AG10803 (cell line): ENCODE data around the gene WDR33.

Source experiments
- DNase-seq: peaks from one replicate; pipeline ENCODE4 v3.0.0; 2010; ENCODE audit warnings: low read depth
- H3K4me3 ChIP-seq: 2 replicates; pipeline ENCODE4 v1.5.1; 2011; ENCODE audit warnings: mild to moderate bottlenecking, low read length, control low read depth
- TF ChIP-seq, protein P1 (sequence below): conservative IDR thresholded peaks from 2 replicates; pipeline ENCODE4 v1.5.1; 2011; ENCODE audit warnings: mild to moderate bottlenecking, low read length, control low read depth, inconsistent platforms

WDR33 gene

GRCh38 chr2:127726158-127726880 is 84.7 kb downstream of the WDR33 start:
- no peak overlapping the region for H3K4me3 ChIP-seq
- TF ChIP-seq, protein P1, sequence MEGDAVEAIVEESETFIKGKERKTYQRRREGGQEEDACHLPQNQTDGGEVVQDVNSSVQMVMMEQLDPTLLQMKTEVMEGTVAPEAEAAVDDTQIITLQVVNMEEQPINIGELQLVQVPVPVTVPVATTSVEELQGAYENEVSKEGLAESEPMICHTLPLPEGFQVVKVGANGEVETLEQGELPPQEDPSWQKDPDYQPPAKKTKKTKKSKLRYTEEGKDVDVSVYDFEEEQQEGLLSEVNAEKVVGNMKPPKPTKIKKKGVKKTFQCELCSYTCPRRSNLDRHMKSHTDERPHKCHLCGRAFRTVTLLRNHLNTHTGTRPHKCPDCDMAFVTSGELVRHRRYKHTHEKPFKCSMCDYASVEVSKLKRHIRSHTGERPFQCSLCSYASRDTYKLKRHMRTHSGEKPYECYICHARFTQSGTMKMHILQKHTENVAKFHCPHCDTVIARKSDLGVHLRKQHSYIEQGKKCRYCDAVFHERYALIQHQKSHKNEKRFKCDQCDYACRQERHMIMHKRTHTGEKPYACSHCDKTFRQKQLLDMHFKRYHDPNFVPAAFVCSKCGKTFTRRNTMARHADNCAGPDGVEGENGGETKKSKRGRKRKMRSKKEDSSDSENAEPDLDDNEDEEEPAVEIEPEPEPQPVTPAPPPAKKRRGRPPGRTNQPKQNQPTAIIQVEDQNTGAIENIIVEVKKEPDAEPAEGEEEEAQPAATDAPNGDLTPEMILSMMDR, result no peak
- DNase-seq, result no peak

GRCh38 chr2:127722807-127723206 is 88.2 kb downstream of the WDR33 start:
- H3K4me3 ChIP-seq, result no peak overlapping the region
- DNase-seq, result no peak
- TF ChIP-seq, protein P1, result no peak

DNA sequence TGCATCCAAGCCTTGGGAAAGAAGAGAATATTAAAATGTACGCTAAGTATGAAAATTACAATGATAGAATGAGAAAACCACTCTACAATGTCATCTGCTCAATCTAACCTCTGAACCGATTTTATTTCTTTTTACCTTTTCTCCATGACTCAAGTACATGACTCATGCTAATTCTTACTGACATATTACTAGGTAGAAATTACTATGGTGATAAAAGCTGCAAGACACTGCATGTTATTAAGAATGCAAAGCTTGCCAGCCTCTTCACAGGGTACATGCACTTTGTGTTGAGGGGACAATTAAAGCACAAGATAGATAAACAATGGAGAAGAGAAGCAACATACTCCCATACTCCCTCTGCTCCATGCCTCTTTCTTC is 89.0 kb downstream of the WDR33 start:
- TF ChIP-seq, protein P1, result no peak
- no peak overlapping the region for H3K4me3 ChIP-seq
- DNase-seq, result no peak

GRCh38 chr2:127721311-127721977 is 89.5 kb downstream of the WDR33 start:
- TF ChIP-seq, protein P1, result no peak
- peak; percentile 66 for DNase-seq
- H3K4me3 ChIP-seq, result no peak overlapping the region

DNA sequence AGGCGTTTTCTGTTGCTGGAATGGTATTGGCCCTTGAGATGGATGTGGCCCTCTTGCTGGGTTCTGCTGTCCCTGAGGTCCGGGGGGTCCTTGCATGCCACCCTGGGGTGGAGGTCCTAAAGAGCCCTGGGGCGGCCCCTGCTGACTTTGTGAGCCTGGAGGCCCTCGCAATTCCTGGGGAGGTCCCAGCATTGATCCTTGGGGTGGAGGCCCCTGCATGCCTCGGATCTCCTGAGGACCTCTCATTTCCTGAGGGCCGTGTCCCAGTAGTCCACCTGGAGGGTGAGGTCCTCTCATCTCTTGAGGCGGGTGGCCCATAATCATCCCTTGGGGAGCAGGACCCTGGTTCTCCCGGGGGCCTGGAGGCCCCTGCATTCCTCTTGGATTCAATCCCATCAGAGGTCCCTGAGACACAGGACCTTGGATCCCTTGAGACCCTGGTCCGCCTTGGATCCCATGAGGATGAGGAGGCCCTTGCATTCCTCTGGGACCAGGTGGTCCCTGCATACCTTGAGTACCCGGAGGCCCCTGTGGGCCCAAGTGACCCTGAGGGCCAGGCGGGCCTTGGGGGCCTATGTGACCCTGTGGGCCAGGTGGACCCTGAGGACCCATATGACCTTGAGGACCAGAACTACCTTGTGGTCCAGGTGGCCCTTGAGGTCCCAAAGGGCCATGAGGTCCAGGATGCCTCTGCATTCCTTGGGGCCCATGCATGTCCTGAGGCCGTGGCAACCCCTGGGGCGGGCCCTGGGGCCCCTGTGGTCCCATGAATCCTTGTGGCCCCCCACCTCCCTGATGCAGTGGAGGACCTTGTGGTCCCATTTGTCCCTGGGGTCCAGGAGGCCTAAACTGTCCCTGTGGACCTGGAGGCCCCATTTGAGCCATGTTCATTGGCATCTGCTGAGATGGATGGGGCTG is 91.4 kb downstream of the WDR33 start:
- no peak for DNase-seq
- no peak overlapping the region for H3K4me3 ChIP-seq
- TF ChIP-seq, protein P1, result no peak

DNA sequence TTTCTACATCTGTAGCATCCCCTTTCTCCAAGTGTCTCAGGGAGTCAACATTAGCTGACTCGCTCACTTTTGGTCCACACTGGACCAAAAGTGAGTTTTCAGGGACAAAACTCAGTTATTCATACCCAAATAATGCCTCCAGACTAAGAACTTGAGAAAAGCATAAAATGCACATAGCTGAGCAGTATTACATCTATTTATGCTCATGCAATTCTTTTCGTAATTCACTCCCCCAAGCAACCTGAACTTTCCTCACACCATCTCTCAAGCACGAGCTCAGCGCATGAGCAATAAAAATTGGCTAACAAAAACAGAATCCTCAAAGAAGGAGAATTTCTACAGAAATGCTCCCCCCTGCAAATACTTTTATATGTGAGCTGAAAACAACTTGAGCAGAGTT is 92.7 kb downstream of the WDR33 start:
- DNase-seq, result no peak
- TF ChIP-seq, protein P1, result no peak
- no peak overlapping the region for H3K4me3 ChIP-seq
